Right lobe of liver (tissue), 6 donors: ENCODE measurements around the gene ALB. TPM values are rescaled to one million over a fixed set of nuclear protein-coding genes. Genes with fewer than 3 reads are reported as not detected.

ENCODE experiments used
- ATAC-seq, 4 donors: fragments of 200-7000 bp; cut with Tn5 transposase; one replicate each; pipeline ENCODE4 v1.9.1; 2020; ENCODE audit warnings: mild to moderate bottlenecking in 4 of 4, moderate library complexity in 4 of 4
- DNase-seq, 3 donors: peaks; one replicate each; pipeline ENCODE4 v3.0.0-alpha.2; 2020
- H3K27ac ChIP-seq, 3 donors: fragments of 200-600 bp; one replicate each; pipeline ENCODE4 v1.8.0; 2022
- H3K27me3 ChIP-seq, 2 donors: fragments of 200-600 bp; one replicate each; pipeline ENCODE4 v1.8.0; 2022
- H3K36me3 ChIP-seq, 4 donors: fragments of 200-600 bp; sonication (generic) in 1 of 4; one replicate each; pipeline versions ENCODE4 v1.5.1 to v1.8.0; 2017 to 2022; ENCODE audit warnings: control low read depth in 1 of 4
- H3K4me1 ChIP-seq, 4 donors: fragments of 200-600 bp; sonication (generic) in 1 of 4; one replicate each; pipeline versions ENCODE4 v1.5.1 to v1.8.0; 2017 to 2022; ENCODE audit warnings: control low read depth in 1 of 4
- H3K4me3 ChIP-seq, 3 donors: fragments of 200-600 bp; one replicate each; pipeline ENCODE4 v1.8.0; 2022
- H3K9me3 ChIP-seq, 4 donors: fragments of 200-600 bp; sonication (generic) in 1 of 4; one replicate each; pipeline versions ENCODE4 v1.5.1 to v1.8.0; 2017 to 2022; ENCODE audit warnings: control low read depth in 1 of 4
- CTCF ChIP-seq, 4 donors: fragments of 200-600 bp in 3 of 4; fragments of 450-650 bp in 1 of 4; IDR thresholded peaks; one replicate each; pipeline versions ENCODE4 v1.5.1 to v1.8.0; 2016 to 2022; ENCODE audit warnings: antibody characterized with exemption in 4 of 4, mild to moderate bottlenecking in 2 of 4
- POLR2A ChIP-seq: fragments of 450-650 bp; IDR thresholded peaks from one replicate; pipeline ENCODE4 v1.6.1; 2017; ENCODE audit warnings: antibody characterized with exemption, mild to moderate bottlenecking
- WGBS: methylation state at CpG from one replicate; pipeline ENCODE4 v1.1.6; 2018; ENCODE audit warnings: low coverage, low lambda C conversion rate; ENCODE audit not compliant: insufficient coverage; ENCODE audit errors: missing lambda C conversion rate; 5-methylcytosine and 5-hydroxymethylcytosine counted together
- intact Hi-C, 2 donors: fragments of 100-400 bp; cut with DNase I; formaldehyde crosslinking; loops; one replicate each; pipeline versions ENCODE4 v1.11.2 to v1.14.1; 2022
- total RNA-seq, 6 experiments: library from RNA; depleted of rRNA in 2 of 6; stranded (reverse); fragments of >200 nt in 2 of 6; fragmentation: NEBNext Ultra II Directional in 3 of 6; extraction: Animal tissue kit (Norgen Biotek cat#: 25700) in 3 of 6; gene quantifications; one replicate each; pipeline versions ENCODE4 v1.1.0 to v1.2.4, GENCODE V29; 2016 to 2023
- donor health status: DM: no; HTN: yes; CAD: no.
- donor health status: DM: no; HTN: no; CAD: no.
- donor health status: DM: no; HTN: no; CAD: no.
- donor health status: DM: no; HTN: yes; CAD: no.
- donor health status: DM: no; HTN: yes; CAD: no.

The ALB gene
- total RNA-seq, 6 experiments from 2014 or later = 46,361 to 117,834 (median 75,397) TPM

DNA sequence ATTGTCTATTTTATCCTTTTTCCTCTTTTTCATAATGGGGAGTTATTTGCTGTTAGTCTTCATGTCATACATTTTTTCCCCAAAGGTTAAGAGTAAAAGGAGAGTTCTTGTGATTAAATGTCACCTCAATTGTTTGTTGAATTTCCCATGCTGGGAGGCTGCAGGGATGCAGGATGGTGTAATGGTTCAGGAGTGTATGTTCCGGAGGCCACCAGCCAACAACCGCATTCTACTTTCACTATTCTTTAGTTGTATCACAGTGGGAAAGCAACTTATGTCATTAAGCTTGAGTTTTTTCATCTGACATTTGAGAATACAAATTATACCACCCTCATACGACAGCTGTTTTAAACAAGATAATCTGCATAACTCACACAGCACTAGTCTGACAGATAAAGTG lies 47.3 kb downstream of the ALB start:
- no peak for DNase-seq
- Histone ChIP-seq H3K9me3 (no peaks in the 10 kb centered on the region), H3K36me3 (no peaks in the 10 kb centered on the region), H3K4me1 (peaks cover 0 to 53% (median 0%) of the 10 kb centered on the region in 4 donors), H3K27me3 (no peaks in the 10 kb centered on the region), H3K27ac (no peak overlapping the region), H3K4me3 (no peak overlapping the region)
- intact Hi-C loops = no loop called here
- TF ChIP-seq CTCF (IDR thresholded peaks at IDR 0.05) (no peak), POLR2A (no peak)
- peak; percentile 44 to 84 (median 70) for ATAC-seq
- 48% methylated on average over 3 of the region's 3 CpGs for WGBS

- peak overlapping the region in 1 of 3 donors; percentile 53 for H3K27ac ChIP-seq
- intact Hi-C loops = no loop called here
- H3K4me1 ChIP-seq = peaks cover 0 to 47% (median 0%) of the 10 kb centered on the region in 4 donors
- TF ChIP-seq CTCF (IDR thresholded peaks at IDR 0.05) (no peak), POLR2A (no peak)
- no peaks in the 10 kb centered on the region for H3K9me3 ChIP-seq
- DNase-seq = no peak
- H3K4me3 ChIP-seq = no peak overlapping the region
- WGBS = 89% methylated on average over 4 of the region's 4 CpGs
- peak in 1 of 4 donors; percentile 2 for ATAC-seq
- H3K36me3 ChIP-seq = no peaks in the 10 kb centered on the region
- H3K27me3 ChIP-seq = no peaks in the 10 kb centered on the region
These were observed 48.1 kb downstream of the ALB start for GRCh38 chr4:73451981-73452747.

DNA sequence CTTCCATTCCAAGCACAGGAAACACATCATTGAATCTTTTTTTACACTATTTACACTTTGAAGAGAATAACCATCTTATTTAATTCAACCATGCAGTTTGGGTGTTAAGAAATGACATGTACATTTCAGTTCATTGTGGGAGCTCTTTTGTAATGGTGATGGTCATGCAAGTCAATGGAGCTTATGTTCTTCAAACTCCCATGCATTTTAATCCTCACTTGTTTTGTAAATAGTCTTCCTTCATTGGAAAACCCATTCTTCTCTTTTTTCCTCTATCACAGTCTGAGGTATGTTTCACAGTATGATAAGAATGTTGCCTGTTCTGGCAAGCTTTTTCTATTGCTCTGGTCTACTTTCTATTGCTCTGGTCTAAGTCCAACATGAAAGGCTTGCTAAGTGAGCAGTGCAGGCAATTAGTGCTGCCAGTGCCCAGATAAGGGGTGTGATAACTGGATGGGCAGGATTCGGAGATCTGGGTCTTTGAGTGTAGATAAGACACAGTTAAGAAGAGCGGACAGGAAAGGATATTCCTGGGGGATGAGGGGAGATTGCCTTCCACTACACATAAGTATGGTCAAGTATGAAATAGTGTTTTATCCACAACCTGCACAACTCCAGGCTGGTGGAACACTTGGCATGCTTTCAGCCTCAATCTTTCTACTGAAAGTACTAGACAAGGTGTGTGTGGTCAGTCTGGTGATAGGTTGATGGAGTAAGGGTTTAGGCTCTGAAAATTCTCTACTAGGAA lies 49.0 kb downstream of the ALB start:
- H3K36me3 ChIP-seq = no peaks in the 10 kb centered on the region
- DNase-seq (no peak), ATAC-seq (peak; percentile 78 to 86 (median 83))
- H3K4me3 ChIP-seq = peak overlapping the region in 1 of 3 donors; percentile 15
- intact Hi-C loops = no loop called here
- peak overlapping the region in 2 of 3 donors; percentile 3 to 53 for H3K27ac ChIP-seq
- no peak for TF ChIP-seq CTCF (IDR thresholded peaks at IDR 0.05)
- no peak for TF ChIP-seq POLR2A
- H3K4me1 ChIP-seq = peaks cover 0 to 39% (median 0%) of the 10 kb centered on the region in 4 donors
- WGBS = 37% methylated on average over 2 of the region's 2 CpGs
- no peaks in the 10 kb centered on the region for H3K27me3 ChIP-seq
- no peaks in the 10 kb centered on the region for H3K9me3 ChIP-seq

DNA sequence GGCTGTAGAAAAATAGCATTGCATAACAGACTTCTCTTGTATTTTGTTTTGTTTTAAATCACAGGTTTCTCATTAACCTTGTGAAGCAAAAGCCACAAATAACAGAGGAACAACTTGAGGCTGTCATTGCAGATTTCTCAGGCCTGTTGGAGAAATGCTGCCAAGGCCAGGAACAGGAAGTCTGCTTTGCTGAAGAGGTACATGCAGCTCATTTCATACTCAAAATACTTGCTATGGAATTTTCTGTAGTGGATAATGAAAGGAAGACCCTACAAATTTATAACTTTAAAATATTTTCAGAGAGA lies 49.6 kb downstream of the ALB start:
- Histone ChIP-seq H3K27me3 (no peaks in the 10 kb centered on the region), H3K4me1 (peaks cover 0 to 34% (median 0%) of the 10 kb centered on the region in 4 donors), H3K27ac (peak overlapping the region in 2 of 3 donors; percentile 3 to 53), H3K4me3 (peak overlapping the region in 1 of 3 donors; percentile 15), H3K9me3 (no peaks in the 10 kb centered on the region), H3K36me3 (no peaks in the 10 kb centered on the region)
- no peak for DNase-seq
- ATAC-seq = peak in 2 of 4 donors; percentile 37 to 55
- TF ChIP-seq POLR2A (no peak), CTCF (IDR thresholded peaks at IDR 0.05) (no peak)
- intact Hi-C loops = no loop called here
